HG03135 (cell line): ENCODE results near the gene DDIT3.
"Not testable (repeated sequence)": the region's sequence is repeated elsewhere in the genome, so short reads cannot be mapped to it uniquely, and the experiment has no call there.

Source experiments
- ATAC-seq: cut with Tn5 transposase; IDR thresholded peaks from one replicate; pipeline ENCODE4 v1.9.1; 2021; ENCODE audit warnings: mild to moderate bottlenecking, moderate library complexity; ENCODE audit not compliant: unreplicated experiment

The DDIT3 gene, protein sequence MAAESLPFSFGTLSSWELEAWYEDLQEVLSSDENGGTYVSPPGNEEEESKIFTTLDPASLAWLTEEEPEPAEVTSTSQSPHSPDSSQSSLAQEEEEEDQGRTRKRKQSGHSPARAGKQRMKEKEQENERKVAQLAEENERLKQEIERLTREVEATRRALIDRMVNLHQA

GRCh38 chr12:57520053-57520818 is at the start of gene DDIT3:
Gene DDIT3 (minus strand): TSS chr12:57520514. CDS start chr12:57517406, 3,108 bp downstream.
- peak; percentile 59 for ATAC-seq

GRCh38 chr12:57569858-57570257 is 49.5 kb upstream of the DDIT3 start:
- ATAC-seq, result no peak

- ATAC-seq, result no peak
Observed at GRCh38 chr12:57568838-57569237, 48.5 kb upstream of the DDIT3 start.

GRCh38 chr12:57564178-57564740 is 43.9 kb upstream of the DDIT3 start:
- no peak for ATAC-seq

GRCh38 chr12:57563358-57563757 is 43.0 kb upstream of the DDIT3 start:
- no peak for ATAC-seq

- ATAC-seq, result not testable (repeated sequence)
Observed at GRCh38 chr12:57561117-57561516, 40.8 kb upstream of the DDIT3 start.

DNA sequence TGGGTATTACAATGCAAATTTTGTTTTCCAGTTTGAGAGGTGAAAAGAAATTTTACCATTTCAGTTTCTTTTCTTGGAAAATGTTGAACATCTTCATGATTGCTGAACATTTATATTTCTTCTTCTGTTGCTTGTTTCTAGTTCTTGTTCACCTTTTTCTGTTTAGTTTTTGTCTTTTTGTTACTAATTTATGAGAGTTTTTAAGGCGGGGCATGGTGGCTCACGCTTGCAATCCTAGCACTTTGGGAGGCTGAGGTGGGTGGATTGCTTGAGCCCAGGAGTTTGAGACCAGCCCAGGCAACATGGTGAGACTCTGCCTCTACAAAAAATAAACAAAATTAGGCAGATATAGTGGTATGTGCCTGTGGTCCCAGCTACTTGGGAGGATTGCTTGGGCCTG is 40.2 kb upstream of the DDIT3 start:
- ATAC-seq, result no peak

DNA sequence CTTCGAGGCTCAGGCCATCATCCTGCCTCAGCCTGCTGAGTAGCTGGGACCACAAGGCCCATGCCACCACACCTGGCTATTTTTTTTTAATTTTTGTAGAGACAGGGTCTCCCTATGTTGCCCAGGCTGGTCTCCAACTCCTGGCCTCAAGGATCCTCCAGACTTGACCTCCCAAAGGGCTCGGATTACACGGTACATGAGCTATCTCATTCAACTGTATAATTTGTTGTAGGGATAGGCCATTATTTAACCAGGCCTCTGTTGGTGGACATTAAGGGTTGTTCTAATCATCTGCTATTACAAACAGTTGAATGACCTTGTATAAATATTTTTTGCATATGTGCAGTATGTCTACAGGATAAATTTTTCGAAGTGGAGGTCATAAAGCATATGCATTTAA is 38.5 kb upstream of the DDIT3 start:
- no peak for ATAC-seq

GRCh38 chr12:57554897-57555296 is 34.6 kb upstream of the DDIT3 start:
- no peak for ATAC-seq

- ATAC-seq, result no peak
Observed at GRCh38 chr12:57554453-57554852, 34.1 kb upstream of the DDIT3 start.

GRCh38 chr12:57553343-57554202 is 33.3 kb upstream of the DDIT3 start:
- ATAC-seq, result no peak

DNA sequence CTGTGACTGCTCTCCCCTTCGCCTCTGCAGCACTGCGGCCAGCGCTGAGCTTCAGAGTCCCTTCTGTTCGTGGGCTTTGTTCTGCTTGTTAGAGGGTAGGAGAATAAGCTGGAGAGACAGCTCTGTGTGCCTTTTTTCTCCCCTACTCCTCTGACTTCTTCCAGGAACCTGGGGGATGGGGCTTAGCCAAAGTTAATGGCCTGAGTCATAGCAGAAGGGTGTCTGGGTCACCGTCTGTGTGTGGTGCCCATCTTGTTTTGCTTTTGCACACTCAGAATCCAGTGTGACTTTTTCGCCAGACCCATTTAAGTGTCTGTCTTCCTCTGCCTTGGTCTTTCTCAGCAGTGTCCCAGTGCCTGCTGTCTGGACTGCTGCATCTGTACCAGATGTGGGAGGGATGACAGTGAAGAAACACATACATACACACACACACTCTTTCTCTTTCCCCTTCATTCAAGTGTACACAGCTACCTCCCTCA is 32.6 kb upstream of the DDIT3 start:
- ATAC-seq, result no peak

DNA sequence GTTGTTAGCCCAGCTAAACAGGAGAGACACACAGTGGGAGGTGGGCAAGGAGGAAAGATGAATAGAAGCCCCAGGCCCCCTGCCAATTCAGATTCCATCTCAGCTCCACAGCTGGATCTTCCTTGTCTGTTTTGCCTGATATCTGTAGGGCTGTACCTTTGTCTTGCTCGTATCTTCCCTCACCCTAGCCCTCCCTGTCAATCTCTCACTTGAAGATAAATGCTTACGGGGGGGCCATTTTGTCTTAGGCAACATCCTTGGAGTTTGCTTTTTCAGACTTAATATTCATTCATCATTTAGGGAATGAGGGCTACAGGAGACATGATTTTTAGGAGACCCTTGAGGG is 32.0 kb upstream of the DDIT3 start:
- ATAC-seq, result no peak

- no peak for ATAC-seq
Observed at GRCh38 chr12:57551637-57552305, 31.5 kb upstream of the DDIT3 start.

DNA sequence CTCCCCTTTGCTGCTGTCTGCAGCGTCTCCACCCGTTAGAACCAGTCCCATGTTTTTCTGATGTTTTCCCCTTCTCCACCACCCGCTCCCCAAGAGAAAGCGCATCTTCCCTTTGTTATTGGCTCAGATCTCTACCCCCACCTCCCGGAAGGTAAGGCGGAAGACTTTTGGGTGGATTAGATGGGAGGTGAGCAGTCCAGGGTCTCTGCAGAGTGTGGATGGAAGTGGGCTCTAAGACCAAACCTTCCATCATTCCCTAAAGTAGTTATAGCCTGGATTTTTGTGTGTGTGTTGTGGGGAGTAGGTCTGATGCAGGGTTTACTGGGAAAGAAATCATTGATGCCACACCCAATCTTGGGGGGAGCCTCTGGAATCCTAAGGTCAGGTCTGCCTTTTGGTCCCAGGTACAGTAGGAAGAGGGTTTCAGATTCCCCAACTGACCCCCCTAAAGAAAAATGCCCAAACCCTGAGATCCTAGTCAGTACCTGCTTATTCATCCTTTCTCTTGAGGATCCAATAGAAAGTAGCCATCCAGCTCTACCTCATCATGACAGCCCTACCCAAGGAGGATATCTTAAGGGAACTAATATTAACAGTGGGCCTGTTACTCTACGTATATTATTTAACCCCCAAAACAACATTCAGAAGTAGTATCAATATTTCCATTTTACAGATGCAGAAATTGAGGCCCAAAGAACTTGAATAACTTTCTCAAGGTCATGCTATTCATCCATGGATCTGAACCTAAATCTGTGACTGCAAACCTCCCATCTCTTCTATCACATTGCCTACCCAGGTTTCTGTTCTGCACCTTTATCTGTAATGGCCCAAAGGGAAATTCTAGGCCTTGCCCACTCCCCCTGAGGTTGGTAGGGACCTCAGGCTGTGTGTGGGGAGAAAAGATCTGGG is 30.6 kb upstream of the DDIT3 start:
- ATAC-seq, result no peak

GRCh38 chr12:57549909-57550640 is 29.8 kb upstream of the DDIT3 start, which contains the start of gene KIF5A:
Gene KIF5A (plus strand): TSS chr12:57550044. CDS start chr12:57550272, 228 bp downstream.
- ATAC-seq, result no peak

DNA sequence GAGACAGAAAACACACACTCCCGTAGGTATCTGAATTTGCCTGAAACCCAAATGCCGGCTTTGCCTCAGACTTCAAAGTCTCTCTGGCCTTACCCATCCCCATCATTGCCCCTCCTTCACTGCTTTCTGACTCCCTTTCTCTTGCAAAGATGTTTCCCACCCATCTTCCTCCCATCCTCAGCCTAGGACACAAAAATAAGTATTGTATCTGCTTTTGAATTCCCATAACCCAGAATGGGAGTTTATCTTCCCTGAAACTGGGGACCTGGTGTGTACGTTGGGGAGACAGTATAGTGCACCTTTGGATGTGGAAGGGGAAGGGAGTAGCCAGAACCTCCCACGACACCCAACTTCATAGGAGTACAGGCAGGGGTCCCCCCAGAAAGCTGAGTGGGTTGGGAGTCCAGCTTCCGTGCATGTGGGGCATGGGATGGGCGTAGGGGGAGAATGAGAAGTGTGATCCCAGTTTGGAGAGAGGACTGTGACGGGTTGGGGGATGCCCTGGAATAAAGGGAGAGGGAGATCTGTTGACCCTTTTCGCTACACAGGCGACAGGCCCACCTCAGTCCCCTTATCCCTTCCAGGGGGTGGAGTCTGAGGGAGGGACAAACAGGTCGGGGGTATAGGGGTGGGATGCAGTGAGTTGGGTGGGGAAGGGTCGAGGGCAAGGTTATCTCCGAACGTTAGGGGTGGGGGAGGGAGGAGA is 29.0 kb upstream of the DDIT3 start:
- ATAC-seq, result no peak

DNA sequence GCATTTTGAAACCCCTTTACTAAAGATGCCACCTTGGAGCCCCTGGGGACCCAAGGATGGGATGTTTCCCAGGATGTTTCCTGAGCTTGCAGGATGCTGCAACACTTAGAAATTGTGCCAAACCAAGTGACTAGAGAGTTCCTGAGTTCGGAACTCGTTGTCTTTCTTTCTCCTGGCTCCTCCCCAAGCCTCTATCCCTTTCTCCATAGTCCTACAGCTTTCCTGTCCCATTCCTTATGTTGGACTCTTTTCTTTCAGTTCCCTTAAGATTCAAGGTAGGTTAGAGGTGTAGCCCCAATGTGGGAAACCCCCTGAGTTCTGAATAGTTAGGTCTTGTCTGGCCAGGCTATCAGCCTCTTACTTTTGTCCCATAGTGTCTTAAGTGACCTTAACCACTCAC is 28.2 kb upstream of the DDIT3 start:
- ATAC-seq, result no peak

- no peak for ATAC-seq
Observed at GRCh38 chr12:57548013-57548315, 27.6 kb upstream of the DDIT3 start.
